ENCODE data around the gene RAI1.

The RAI1 gene

DNA sequence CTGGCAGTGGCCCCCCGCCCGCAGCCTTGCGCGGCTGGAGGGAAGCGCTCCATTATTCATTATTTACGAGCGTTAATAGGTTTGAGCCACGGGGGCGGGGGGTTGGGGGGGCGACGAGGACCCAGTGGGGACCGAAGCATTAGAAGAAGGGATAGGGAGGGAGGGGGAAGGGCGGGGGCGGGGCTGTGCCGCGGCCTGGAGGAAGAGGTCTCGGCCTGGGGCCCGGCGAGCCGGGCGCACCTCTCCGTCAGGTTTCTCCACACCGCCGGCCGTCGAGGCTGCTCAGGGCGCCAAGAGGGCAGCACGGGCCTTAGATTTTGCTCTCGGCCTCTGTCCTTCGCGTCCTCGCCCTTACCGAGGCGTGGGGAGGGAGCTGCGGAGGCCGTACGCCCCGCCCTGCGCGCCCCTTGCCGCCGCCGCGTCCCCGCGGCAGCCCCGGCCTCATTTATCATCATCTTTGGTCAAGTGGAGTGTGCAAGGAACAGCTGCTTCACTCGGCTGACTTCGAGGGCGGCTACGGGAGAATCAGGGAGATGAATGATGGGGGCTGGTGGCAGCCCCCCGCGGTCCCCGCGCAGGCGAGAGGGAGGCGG is 101.4 kb downstream of the RAI1 start:
- DNase-seq (ENCODE audit: low read depth in 2 of 2, low spot score in 1 of 2): no peak

DNA sequence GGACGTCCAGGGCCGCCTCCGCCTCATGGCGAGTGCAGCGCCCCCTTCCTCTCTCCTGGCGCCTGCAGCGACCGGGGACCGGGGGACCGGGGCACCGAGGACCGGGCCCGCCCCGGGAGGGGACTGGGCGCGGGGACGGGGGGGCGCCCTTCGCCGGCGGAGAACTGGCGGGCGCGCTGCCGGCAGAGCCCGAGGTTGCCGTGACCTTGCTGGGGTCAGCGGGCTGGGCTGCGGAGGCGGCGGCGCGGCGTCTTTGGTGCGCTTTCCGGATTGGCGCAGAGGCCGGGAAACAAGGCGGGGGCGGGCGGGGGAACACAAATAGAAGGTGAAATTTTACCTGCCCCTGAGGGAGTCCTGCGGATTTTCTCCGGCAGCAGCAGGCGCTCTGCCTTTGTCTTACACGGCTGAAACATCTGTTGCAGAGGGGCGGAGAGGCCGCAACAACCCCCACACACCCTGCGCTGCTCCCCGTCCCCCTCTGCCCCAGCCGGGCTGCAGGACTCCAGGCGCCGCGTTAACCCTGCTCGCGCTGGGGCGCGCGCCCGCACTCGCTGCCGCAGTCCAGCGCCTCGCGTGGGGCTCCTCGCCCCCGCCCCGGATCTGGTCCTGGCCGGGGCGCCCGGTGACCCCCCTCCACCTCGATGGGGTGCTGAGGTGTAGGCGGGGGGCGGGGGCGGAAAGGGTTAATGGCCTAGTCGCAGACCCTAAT is 102.0 kb downstream of the RAI1 start:
- no peak for DNase-seq (ENCODE audit: low read depth in 2 of 2, low spot score in 1 of 2)

DNA sequence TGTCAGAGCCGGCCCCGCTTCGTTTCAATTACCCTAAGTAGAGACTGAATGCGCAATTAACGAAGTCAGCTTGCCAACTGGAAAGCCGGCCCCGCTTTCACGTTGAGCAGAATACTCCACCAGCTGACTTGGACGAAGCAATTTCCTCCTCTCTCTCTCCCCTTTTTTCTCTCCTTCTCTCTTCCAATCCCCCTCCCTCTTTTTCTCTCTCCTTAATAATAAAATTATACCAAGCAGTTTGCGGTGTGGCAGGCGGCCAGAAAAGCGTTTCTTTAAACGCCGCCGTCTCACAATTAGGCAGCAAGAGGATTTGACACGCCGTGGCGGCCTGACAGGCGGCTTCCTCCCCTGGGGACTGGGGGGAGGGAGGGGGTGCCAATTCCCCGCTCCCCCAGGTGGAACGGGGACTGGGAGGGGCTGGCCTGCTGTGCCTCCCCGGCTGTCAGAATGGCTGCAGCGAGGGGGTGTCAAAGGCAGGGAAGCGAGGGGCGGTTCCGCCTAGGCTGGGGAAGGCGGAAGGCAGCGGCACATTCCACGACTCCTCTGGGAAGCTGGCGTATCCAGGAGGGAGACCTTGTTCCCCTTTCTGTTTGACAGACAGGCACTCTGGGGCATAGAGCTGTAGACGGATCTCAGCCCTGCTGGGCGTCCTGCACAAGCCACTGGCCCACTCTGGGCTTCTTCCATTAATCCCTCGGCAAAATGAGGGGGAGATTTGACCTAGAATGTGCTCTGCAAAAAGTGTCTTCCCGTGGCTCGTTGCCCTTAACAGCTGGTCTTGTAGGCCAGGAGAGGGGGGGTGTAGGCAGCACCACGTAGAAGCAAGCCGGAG is 102.8 kb downstream of the RAI1 start:
- DNase-seq (ENCODE audit: low read depth in 2 of 2, low spot score in 1 of 2): no peak

DNA sequence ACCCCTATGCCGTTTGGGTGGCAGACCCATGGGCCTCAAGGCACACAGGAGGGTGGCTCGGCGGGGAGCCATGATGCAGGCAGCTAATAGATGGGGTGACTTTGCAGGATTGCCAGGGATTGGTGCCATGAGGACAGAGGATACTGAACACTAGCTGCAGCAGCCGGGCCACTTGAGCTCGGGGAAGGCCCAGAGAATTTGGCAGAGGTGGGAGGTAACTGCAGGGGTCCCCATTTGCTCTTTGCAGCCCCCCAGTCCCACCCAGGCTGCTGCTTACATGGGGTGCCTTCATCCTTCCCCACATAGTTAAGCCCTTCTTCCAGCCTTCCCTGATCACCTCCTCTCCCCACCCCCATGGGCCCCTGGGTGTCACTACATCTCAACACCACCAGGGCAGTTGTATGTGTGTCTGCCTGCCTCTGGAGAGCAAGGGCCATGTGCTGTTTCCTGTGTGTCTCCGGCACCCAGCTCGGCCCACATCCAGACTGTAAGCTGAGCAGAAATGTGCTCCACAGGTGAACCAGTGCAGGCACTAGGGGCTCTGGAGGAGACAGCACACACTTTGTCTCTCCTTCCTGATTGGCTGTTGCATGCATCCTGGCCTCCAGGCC is 103.5 kb downstream of the RAI1 start:
- no peak for DNase-seq (ENCODE audit: low read depth in 2 of 2, low spot score in 1 of 2)

DNA sequence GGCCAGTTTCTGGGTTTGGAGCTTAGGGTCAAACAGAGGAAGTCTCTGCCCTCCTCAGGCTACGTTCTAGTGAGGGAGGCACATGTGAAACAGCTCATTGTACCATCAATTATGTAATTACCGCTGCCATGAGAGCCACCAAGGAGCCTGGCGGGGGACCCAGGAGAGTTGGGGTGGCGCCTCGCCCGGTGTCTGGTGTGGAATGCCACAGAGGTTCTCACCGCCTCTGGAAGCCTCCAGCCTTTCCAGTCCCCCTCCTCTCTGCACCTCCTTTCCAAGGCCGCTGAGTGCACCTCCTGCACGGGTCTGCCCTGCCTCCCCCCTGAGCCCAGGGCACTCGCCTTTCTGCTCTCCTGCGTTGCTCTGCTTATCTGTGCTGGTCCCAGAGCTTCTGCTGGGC is 104.1 kb downstream of the RAI1 start:
- no peak for DNase-seq (ENCODE audit: low read depth in 2 of 2, low spot score in 1 of 2)

DNA sequence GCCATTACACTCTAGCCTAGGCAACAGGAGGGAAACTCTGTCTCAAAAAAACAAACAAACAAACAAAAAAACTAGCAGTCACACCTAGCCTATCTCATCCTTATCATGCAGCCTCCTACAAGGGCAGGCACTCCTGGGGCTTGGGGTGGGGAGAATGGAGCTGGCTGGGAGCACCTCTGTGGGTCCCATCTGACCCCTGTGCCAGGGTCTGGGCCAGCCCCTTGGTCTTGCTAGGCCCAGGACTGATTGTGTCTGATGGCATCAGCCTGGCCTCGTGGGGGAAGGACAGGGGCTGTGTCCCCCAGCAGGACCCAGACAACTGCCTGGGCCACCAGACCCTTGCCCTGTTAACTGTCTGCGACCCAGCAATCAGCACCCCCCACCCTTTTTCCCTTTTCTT is 105.7 kb downstream of the RAI1 start:
- no peak for DNase-seq (ENCODE audit: low read depth in 2 of 2, low spot score in 1 of 2)

DNA sequence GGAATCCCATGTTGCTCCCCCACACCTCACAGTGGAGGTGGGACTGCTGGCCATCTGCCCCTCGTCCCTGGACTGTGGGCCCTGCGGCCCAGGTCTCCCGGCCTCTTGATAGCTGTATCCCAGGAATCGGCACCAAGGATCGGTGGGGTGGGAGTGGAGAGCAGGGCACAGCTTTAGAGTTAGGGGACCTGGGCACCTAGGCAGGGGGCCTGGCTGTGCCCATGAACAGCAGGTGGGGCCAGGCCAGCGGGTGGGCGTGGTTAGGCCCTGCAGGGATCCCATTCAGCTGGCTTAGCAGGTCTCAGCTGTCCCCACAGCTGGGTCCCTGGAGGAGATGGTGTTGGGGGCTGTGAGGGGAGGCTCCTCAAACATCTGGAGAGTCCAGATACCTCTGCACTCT is 106.3 kb downstream of the RAI1 start:
- no peak for DNase-seq (ENCODE audit: low read depth in 2 of 2, low spot score in 1 of 2)

DNA sequence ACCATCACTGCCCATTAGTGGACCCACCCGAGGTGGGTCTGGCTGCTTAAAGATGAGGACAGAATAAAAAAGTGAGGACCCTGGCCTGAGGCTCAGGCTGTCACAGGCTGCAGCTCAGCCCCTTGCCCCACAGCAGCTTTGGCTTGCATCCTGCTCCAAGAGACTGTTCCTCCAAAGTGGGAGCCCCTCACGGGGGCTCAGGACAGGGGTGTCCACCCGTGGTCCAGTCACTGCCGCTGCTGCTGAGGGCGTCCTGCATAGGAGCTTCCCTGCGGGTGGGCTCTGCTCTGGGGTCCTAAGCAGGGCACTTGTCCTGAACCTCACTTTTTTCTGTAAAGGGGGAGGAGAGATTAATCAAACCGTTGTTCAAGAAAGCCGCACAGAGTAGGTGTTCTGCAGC is 107.7 kb downstream of the RAI1 start:
- DNase-seq (ENCODE audit: low read depth in 2 of 2, low spot score in 1 of 2): no peak

DNA sequence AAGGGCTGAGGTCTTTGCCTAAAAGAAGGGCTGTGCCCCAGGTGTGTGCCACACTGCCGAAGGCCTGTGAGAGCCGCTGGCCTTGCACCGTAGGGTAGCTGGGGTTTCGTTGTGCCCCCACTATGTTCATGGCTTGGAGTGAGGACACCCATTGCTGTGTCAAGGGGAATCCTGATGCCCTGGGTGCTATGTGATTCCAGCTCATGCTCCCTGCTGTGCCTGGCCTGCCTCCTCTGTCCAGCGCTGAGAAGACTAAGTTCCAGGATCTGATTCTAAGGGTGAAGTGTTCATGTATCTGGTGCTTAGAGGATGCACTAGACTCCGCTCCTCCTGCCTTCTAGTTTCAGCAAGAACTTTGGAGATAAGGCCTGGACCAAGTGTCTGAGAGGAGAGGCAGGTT is 108.2 kb downstream of the RAI1 start:
- no peak for DNase-seq (ENCODE audit: low read depth in 2 of 2, low spot score in 1 of 2)

DNA sequence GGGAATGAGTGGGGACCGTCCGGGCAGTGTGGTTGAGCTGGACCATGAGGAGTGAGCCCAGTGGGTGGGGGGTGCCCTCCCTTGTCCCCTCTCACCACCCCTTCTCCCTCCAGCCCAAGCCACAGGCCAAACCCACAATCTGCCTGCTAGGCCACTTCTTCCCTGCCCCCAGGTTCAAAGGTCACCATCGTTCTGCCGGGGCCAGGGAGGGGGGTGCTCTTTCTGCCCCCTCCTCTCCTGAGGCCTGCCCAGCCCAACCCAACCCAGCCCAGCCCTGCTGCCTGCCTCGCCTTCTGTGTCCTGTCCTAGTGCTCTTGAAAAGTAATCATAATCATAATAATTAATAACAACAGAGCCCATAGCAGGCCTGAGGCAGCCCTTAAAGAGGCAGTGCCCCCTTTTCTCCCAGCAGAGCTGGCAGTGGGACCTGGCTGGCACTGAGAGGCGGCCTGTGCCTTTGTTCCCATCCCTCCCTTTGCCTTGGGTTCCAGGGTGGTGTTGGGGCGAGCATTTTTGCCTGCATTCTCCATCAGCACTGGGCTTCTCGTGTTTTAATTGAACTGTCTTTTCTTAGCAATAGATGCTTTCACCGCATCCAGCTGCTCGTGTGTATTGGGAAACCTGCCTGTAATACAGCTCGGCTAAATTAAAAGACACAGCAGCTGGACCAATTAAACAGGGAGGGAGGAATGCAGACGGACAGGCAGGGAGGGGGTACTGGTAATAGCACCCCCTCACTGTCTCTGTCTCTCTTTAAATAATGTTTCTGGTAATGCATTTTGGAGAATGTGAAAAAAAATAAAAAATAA is 108.8 kb downstream of the RAI1 start:
- no peak for DNase-seq (ENCODE audit: low read depth in 2 of 2, low spot score in 1 of 2)

DNA sequence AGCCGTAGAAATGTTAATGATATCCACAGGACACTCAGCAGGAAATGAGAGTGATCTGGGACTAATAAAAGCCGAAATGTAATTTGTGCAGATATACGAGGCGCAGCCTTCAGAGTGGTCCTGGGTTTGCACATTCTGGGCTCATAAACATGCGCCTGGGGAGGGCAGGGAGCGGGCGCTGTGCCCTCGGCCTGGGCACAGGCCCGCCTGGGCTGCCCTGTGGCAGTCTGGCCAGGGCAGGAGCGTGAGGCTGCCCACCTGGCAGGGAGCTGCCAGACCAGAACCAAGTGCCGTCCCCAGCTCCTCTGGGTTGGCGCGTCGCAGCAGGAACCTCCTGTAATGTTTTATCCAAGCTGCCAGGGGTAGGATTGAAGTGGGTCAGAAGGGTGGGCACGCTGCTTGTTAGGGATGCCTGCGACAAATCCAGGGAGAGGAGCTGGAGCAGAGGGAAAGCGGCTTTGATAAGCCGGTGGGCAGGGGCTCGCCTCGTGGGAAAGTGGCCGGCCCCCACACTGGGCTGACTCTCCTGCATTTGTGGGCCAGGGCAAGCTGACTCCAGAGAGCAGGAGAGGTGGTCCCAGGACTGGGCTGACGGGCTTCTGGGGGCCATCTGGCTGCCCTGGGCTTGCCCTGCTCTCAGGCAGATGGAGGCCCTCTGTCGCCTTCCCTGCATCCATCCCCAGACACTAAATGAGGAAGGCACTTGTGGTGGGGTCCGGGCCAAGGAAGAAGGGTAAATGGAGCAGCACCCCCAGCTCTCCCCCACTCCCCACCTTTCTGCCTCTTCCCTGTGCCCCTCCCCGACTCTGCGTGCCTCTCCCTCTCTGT is 109.6 kb downstream of the RAI1 start:
- DNase-seq (ENCODE audit: low read depth in 2 of 2, low spot score in 1 of 2): no peak

DNA sequence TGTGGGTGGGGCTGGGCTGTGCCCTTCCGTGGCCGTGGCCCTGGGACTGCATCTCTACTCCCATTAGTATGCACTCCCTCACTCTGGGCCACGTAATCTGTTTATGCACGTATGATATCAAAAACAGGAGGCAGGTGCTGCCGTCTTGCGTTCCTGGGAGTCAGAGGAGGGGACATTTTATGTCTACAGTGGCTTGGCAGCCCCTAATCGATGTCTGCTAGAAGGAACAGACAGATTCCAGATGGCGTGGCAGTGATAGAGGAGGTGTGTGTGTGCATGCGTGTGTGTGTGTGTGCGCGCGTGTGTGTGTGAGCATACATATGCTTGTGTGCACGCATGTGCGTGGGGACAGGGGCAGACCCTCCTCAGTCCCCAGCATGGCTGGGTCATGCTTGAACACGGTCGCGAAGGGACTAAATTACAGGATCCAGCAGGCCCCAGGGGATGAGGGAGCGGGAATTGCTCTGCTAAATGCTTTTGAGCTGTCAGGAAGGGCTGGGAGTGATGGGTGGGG is 110.8 kb downstream of the RAI1 start:
- no peak for DNase-seq (ENCODE audit: low read depth in 2 of 2, low spot score in 1 of 2)

DNA sequence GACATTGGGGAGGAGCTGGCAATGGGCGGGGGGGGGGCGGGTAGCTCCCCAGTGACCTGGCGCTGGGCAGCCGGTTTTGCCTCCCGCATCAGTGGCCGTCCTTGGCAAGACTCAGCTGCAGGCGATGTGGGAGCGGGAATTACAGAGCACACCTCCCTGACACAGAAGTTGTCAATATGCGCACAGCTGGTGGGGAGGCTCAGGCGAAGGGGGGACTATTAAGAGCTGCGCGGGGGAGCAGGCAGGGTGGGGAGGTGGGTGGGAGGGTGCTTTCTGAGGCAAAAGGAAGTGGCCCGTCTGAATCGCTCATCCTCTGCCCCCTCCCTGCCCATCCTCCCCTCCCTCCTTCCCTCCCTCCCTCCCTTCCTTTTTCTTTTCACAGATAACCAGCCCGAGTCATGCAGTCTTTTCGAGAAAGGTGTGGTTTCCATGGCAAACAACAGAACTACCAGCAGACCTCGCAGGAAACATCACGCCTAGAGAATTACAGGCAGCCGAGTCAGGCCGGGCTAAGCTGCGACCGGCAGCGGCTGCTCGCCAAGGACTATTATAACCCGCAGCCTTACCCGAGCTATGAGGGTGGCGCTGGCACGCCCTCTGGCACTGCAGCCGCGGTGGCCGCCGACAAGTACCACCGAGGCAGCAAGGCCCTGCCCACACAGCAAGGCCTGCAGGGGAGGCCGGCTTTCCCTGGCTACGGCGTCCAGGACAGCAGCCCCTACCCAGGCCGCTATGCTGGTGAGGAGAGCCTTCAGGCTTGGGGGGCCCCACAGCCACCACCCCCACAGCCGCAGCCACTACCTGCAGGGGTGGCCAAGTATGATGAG is 111.5 kb downstream of the RAI1 start:
- peak in 1 of 2 donors; percentile 27 for DNase-seq (ENCODE audit: low read depth in 2 of 2, low spot score in 1 of 2)

DNA sequence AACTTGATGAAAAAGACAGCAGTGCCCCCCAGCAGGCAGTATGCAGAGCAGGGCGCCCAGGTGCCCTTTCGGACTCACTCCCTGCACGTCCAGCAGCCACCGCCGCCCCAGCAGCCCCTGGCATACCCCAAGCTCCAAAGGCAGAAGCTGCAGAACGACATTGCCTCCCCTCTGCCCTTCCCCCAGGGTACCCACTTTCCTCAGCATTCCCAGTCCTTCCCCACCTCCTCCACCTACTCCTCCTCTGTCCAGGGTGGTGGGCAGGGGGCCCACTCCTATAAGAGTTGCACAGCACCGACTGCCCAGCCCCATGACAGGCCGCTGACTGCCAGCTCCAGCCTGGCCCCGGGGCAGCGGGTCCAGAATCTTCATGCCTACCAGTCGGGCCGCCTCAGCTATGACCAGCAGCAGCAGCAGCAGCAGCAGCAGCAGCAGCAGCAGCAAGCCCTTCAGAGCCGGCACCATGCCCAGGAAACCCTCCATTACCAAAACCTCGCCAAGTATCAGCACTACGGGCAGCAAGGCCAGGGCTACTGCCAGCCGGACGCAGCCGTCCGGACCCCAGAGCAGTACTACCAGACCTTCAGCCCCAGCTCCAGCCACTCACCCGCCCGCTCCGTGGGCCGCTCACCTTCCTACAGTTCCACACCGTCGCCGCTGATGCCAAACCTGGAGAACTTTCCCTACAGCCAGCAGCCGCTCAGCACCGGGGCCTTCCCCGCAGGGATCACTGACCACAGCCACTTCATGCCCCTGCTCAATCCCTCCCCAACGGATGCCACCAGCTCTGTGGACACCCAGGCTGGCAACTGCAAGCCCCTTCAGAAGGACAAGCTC is 112.3 kb downstream of the RAI1 start:
- DNase-seq (ENCODE audit: low read depth in 2 of 2, low spot score in 1 of 2): no peak

DNA sequence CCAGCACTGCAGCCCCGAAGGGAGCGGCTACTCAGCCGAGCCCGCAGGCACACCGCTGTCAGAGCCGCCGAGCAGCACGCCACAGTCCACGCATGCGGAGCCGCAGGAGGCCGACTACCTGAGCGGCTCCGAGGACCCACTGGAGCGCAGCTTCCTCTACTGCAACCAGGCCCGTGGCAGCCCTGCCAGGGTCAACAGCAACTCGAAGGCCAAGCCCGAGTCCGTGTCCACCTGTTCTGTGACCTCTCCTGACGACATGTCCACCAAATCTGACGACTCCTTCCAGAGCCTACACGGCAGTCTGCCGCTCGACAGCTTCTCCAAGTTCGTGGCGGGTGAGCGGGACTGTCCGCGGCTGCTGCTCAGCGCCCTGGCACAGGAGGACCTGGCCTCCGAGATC is 113.1 kb downstream of the RAI1 start:
- no peak for DNase-seq (ENCODE audit: low read depth in 2 of 2, low spot score in 1 of 2)

DNA sequence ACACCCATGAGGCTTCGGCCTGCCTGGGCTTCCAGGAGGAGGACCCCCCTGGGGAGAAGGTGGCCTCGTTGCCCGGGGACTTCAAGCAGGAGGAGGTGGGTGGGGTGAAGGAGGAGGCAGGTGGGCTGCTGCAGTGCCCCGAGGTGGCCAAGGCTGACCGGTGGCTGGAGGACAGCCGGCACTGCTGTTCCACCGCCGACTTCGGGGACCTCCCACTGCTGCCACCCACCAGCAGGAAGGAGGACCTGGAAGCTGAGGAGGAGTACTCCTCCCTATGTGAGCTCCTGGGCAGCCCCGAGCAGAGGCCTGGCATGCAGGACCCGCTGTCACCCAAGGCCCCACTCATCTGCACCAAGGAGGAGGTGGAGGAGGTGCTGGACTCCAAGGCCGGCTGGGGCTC is 114.0 kb downstream of the RAI1 start:
- DNase-seq (ENCODE audit: low read depth in 2 of 2, low spot score in 1 of 2): no peak

DNA sequence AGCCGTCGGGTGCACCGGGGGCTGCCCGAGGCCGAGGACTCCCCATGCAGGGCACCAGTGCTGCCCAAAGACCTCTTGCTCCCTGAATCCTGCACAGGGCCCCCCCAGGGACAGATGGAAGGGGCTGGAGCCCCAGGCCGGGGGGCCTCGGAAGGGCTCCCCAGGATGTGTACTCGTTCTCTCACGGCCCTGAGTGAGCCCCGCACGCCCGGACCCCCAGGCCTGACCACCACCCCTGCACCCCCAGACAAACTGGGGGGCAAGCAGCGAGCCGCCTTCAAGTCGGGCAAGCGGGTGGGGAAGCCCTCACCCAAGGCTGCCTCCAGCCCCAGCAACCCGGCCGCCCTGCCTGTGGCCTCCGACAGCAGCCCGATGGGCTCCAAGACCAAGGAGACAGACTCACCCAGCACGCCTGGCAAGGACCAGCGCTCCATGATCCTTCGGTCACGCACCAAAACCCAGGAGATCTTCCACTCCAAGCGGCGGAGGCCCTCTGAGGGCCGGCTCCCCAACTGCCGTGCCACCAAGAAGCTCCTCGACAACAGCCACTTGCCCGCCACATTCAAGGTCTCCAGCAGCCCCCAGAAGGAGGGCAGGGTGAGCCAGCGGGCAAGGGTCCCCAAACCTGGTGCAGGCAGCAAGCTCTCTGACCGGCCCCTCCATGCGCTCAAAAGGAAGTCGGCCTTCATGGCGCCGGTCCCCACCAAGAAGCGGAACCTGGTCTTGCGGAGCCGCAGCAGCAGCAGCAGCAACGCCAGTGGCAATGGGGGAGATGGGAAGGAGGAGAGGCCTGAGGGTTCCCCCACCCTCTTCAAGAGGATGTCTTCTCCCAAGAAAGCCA is 114.9 kb downstream of the RAI1 start:
- no peak for DNase-seq (ENCODE audit: low read depth in 2 of 2, low spot score in 1 of 2)

DNA sequence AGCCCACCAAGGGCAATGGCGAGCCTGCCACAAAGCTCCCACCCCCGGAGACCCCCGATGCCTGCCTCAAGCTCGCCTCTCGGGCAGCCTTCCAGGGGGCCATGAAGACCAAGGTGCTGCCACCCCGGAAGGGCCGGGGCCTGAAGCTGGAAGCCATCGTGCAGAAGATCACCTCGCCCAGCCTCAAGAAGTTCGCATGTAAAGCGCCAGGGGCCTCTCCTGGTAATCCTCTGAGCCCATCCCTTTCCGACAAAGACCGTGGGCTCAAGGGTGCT is 115.5 kb downstream of the RAI1 start:
- DNase-seq (ENCODE audit: low read depth in 2 of 2, low spot score in 1 of 2): no peak
